ENCODE results near the gene MAGEB6B.
"Not testable (repeated sequence)": the region's sequence is repeated elsewhere in the genome, so short reads cannot be mapped to it uniquely, and the experiment has no call there.

Gene MAGEB6B
- 0 reads per million in 2 donors for total RNA-seq

GRCh38 chrX:26160301-26160700 lies at the start of gene MAGEB6B:
Gene MAGEB6B, plus strand, starts transcription at chrX:26160601. Its CDS starts 0 bp downstream, at chrX:26160601.
- DNase-seq, result no peak

- no peak for DNase-seq
These were observed 22.1 kb upstream of the MAGEB6B start, which contains the start of gene MAGEB18 for GRCh38 chrX:26138274-26138673. Gene MAGEB18, plus strand, starts transcription at chrX:26138343. Its CDS starts 643 bp downstream, at chrX:26138986.

- no peak for DNase-seq
These were observed 14.4 kb upstream of the MAGEB6B start for GRCh38 chrX:26146024-26146423.

- no peak for DNase-seq
These were observed 31.8 kb downstream of the MAGEB6B start, which contains the start of gene MAGEB6 for GRCh38 chrX:26192204-26192603. Gene MAGEB6, plus strand, starts transcription at chrX:26192440. Its CDS starts 1,407 bp downstream, at chrX:26193847.

- DNase-seq, result no peak
These were observed 43.2 kb downstream of the MAGEB6B start for GRCh38 chrX:26203561-26203960.

- DNase-seq, result not testable (repeated sequence)
These were observed 44.3 kb downstream of the MAGEB6B start for GRCh38 chrX:26204717-26205116.

GRCh38 chrX:26208012-26208411 lies 47.6 kb downstream of the MAGEB6B start:
- no peak for DNase-seq
